Medulla oblongata (tissue), 1 donor: ENCODE results near the gene GALK2.
A peak's percentile ranks its signal among the peaks of the same experiment; 100 is the strongest.

Experiments
- DNase-seq: peaks from one replicate; pipeline ENCODE4 v3.0.0-alpha.2; 2015; ENCODE audit errors: extremely low spot score

GALK2 gene

GRCh38 chr15:49169880-49170597 is at the start of gene GALK2:
Gene GALK2, plus strand, starts transcription at chr15:49170247. Its CDS starts 76 bp downstream, at chr15:49170323.
- peak; percentile 92 for DNase-seq

GRCh38 chr15:49120832-49121231 is 49.2 kb upstream of the GALK2 start:
- no peak for DNase-seq

GRCh38 chr15:49121901-49122300 is 48.1 kb upstream of the GALK2 start:
- DNase-seq, result no peak

- no peak for DNase-seq
Observed at GRCh38 chr15:49122541-49123062, 47.4 kb upstream of the GALK2 start.

- no peak for DNase-seq
Observed at GRCh38 chr15:49124371-49124770, 45.7 kb upstream of the GALK2 start.

- DNase-seq, result no peak
Observed at GRCh38 chr15:49131403-49131802, 38.6 kb upstream of the GALK2 start.

- DNase-seq, result no peak
Observed at GRCh38 chr15:49134683-49135341, 35.2 kb upstream of the GALK2 start.

- DNase-seq, result no peak
Observed at GRCh38 chr15:49135342-49135857, 34.6 kb upstream of the GALK2 start.

- no peak for DNase-seq
Observed at GRCh38 chr15:49135911-49136310, 34.1 kb upstream of the GALK2 start.

- no peak for DNase-seq
Observed at GRCh38 chr15:49137861-49138260, 32.2 kb upstream of the GALK2 start.

GRCh38 chr15:49145651-49146609 is 24.1 kb upstream of the GALK2 start:
- peak; percentile 87 for DNase-seq

GRCh38 chr15:49148298-49148697 is 21.7 kb upstream of the GALK2 start:
- DNase-seq, result peak; percentile 8

- DNase-seq, result no peak
Observed at GRCh38 chr15:49148727-49149126, 21.3 kb upstream of the GALK2 start.

- no peak for DNase-seq
Observed at GRCh38 chr15:49151831-49152230, 18.2 kb upstream of the GALK2 start.

GRCh38 chr15:49152552-49153312 is 17.3 kb upstream of the GALK2 start:
- DNase-seq, result no peak

GRCh38 chr15:49154359-49154758 is 15.7 kb upstream of the GALK2 start:
- DNase-seq, result no peak

GRCh38 chr15:49154799-49155109 is 15.3 kb upstream of the GALK2 start:
- DNase-seq, result no peak

- DNase-seq, result peak; percentile 99
Observed at GRCh38 chr15:49155110-49155833, 14.8 kb upstream of the GALK2 start, which contains the start of gene COPS2. Gene COPS2, minus strand, starts transcription at chr15:49155599. Its CDS starts 21 bp downstream, at chr15:49155578.

GRCh38 chr15:49155834-49156627 is 14.0 kb upstream of the GALK2 start:
- DNase-seq, result no peak

GRCh38 chr15:49163678-49164077 is 6.4 kb upstream of the GALK2 start:
- DNase-seq, result no peak
